ENCODE results near the gene CRHBP.

The CRHBP gene

DNA sequence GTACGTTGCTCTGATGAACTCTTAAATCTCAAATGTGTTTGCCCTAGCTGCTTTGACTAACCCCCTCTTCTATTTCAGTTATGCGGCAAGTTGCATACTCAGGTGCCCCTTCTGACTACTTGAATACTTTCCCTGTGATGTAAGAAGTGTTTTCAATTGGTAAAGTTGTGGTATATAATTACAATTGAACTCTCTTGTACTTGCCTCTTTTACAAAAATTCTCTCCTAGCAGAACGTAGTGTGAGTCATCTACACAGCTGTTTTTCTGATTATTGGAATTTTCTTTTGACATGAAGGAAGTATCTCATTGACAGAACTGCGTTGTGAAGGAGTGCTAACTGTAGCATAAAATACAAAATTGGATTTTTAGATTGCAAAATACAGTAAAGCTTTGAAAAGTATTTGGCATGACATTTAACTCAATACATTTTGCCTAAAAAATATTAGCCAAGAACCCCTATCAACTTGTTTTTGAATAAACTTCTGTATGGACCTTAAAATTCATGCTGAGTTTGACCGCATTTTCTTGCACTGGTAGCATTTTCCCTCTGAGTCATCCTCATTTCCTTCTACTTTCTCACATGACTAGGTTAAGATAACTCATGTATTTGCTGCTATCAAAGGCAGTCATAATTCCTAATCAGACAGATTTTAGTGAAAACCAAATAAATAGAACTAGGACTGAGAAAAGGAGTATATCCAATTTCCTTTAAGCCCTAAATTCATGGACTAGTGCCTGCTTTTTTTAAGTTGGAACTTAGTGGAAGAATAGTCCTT, 6.3 kb downstream of the CRHBP start:
- H3K4me3 ChIP-seq (ENCODE audit: low read length) = no peak overlapping the region
- peak; percentile 70 for DNase-seq (ENCODE audit: low read depth)
- TF ChIP-seq, protein P1, sequence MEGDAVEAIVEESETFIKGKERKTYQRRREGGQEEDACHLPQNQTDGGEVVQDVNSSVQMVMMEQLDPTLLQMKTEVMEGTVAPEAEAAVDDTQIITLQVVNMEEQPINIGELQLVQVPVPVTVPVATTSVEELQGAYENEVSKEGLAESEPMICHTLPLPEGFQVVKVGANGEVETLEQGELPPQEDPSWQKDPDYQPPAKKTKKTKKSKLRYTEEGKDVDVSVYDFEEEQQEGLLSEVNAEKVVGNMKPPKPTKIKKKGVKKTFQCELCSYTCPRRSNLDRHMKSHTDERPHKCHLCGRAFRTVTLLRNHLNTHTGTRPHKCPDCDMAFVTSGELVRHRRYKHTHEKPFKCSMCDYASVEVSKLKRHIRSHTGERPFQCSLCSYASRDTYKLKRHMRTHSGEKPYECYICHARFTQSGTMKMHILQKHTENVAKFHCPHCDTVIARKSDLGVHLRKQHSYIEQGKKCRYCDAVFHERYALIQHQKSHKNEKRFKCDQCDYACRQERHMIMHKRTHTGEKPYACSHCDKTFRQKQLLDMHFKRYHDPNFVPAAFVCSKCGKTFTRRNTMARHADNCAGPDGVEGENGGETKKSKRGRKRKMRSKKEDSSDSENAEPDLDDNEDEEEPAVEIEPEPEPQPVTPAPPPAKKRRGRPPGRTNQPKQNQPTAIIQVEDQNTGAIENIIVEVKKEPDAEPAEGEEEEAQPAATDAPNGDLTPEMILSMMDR (conservative IDR thresholded peaks at IDR 0.05; ENCODE audit: low read depth, low read length) = no peak

DNA sequence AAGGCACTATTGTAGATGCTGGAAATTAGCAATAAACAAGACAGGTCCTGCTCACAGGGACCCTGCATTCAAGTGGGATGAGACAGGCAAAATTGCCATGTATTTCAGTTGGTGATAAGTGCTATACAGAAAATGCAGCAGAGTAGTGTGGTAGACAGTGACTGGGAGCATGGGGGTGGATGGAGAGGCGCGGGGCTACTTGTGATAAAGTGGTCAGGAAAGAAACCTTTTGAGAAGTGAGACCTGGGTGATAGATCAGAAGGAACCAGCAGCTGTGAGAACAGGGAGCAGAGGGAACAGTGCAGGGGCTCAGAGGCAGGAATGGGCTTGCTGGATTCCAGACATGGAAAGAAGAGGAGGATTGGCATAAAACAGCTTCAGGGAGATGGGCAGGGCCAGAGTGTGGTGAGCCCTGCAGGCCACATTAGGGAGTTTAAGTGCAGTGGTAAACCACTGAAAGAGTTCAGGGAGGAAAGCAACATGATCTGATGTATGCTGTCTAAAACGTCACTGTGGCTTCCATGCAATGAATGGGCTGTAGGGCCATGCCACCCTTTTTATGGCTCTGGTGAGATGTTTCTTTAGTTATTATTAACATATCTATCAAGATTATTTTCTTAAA, 7.3 kb downstream of the CRHBP start:
- no peak overlapping the region for H3K4me3 ChIP-seq (ENCODE audit: low read length)
- DNase-seq (ENCODE audit: low read depth) = no peak
- TF ChIP-seq, protein P1 (conservative IDR thresholded peaks at IDR 0.05; ENCODE audit: low read depth, low read length) = no peak

DNA sequence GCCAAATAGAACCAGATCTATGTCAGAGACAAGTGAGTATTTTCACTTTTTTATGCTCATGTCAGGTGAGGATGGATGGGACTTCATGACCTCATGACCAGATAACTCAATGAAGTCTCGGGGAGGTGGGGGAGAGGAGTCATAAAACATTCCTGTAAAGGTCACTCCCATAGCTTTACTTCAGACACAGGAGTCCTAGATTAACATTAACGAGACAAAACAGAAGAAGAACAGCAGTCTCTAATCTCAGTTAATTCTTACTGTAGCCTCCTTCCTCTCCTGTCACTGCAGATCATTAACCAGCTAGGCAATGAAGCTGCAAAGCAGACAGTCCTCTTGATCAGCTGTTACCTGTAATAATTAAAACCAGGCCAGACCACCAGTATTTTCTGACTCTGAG, 11.2 kb downstream of the CRHBP start:
- H3K4me3 ChIP-seq (ENCODE audit: low read length) = no peak overlapping the region
- TF ChIP-seq, protein P1 (conservative IDR thresholded peaks at IDR 0.05; ENCODE audit: low read depth, low read length) = no peak
- no peak for DNase-seq (ENCODE audit: low read depth)

DNA sequence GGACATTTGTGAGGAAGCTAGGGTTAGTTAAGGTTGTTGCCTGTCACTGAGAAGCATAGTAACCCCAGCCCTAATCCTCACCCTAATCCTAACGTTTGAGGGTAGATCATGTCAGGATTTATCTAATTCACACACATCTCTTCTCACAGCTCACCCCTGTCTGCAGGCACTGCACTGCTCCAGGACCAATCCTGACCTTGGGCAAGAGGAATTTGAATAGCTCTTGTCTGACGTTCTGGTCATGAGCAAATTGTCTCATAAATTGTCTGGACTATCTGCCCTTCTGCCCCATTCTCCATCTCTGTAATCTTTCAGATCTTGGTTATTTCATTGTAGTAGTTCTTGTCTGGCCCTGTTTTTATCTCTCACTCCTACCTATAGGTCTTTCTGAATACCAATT, 18.7 kb downstream of the CRHBP start:
- TF ChIP-seq, protein P1 (conservative IDR thresholded peaks at IDR 0.05; ENCODE audit: low read depth, low read length) = no peak
- H3K4me3 ChIP-seq (ENCODE audit: low read length) = no peak overlapping the region
- no peak for DNase-seq (ENCODE audit: low read depth)

DNA sequence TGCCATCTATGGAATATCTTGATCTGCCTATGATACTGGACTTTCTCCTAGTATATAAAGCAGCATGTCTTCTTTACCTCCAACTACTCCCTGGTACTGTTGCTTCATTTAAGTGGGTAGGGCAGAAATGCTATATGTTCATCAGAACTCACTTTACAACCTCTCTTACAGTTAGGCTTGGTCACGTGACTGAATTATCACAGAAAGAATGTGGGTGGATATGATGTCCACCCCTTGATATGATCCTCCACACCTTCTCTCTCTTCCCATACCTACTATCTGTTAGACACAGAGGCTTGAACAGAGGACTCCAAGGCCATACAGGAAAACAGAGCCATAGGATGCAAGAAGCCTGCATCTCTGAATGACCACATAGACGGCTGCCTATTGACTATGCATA, 19.8 kb downstream of the CRHBP start:
- DNase-seq (ENCODE audit: low read depth) = no peak

DNA sequence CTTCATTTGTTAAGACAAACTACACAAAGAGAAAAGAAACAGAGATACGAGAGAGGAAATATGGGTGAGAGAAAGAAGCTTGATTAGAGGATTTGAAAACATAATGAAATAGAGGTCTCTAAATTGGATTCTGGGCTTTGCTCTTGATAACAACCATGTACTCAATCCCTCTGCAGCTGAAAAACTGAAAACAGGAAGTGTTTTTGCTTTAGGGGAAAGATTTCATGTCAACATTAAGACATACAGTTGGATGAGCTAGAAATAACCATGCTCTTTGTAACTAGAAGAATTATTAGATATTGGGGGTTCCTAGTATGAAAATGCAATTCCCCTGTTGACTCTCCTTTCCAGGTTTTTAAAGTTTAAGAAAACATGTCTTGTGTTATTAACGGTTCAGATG, 21.9 kb downstream of the CRHBP start:
- H3K4me3 ChIP-seq (ENCODE audit: low read length) = no peak overlapping the region
- TF ChIP-seq, protein P1 (conservative IDR thresholded peaks at IDR 0.05; ENCODE audit: low read depth, low read length) = no peak
- DNase-seq (ENCODE audit: low read depth) = no peak

More for the DNA sequence above, 19.8 kb downstream of the CRHBP start:
- TF ChIP-seq, protein P1 (conservative IDR thresholded peaks at IDR 0.05; ENCODE audit: low read depth, low read length) = no peak
- no peak overlapping the region for H3K4me3 ChIP-seq (ENCODE audit: low read length)

DNA sequence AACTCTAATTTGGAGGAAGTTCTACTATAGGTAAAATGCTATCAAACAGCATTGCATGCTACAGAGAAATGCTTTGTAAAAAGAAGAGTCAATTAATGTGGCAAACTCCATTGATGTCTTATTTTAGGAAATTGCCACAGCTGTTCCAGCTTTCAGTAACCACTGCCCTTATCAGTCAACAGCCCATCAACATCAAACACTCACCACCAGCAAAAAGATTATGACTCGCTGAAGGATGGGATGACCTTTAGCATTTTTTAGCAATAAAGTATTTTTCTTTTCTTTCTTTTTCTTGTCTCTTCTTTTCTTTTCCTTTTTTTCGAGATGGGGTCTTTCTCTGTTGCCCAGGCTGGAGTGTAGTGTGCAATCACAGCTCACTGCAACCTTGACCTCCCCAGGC, 26.0 kb downstream of the CRHBP start:
- H3K4me3 ChIP-seq (ENCODE audit: low read length) = no peak overlapping the region
- DNase-seq (ENCODE audit: low read depth) = no peak
- TF ChIP-seq, protein P1 (conservative IDR thresholded peaks at IDR 0.05; ENCODE audit: low read depth, low read length) = no peak
